Pericardium fibroblast (primary cell): ENCODE measurements around the gene RPL35A. TPM values are rescaled to one million over a fixed set of nuclear protein-coding genes. Genes with fewer than 3 reads are reported as not detected.

ENCODE experiments used
- total RNA-seq: library from RNA; depleted of rRNA; stranded (reverse); fragments of >200 nt; gene quantifications from 2 replicates; pipeline ENCODE4 v1.2.3, GENCODE V29; 2015

RPL35A gene
- total RNA-seq: 777 and 1,023 TPM in 2 replicates

DNA sequence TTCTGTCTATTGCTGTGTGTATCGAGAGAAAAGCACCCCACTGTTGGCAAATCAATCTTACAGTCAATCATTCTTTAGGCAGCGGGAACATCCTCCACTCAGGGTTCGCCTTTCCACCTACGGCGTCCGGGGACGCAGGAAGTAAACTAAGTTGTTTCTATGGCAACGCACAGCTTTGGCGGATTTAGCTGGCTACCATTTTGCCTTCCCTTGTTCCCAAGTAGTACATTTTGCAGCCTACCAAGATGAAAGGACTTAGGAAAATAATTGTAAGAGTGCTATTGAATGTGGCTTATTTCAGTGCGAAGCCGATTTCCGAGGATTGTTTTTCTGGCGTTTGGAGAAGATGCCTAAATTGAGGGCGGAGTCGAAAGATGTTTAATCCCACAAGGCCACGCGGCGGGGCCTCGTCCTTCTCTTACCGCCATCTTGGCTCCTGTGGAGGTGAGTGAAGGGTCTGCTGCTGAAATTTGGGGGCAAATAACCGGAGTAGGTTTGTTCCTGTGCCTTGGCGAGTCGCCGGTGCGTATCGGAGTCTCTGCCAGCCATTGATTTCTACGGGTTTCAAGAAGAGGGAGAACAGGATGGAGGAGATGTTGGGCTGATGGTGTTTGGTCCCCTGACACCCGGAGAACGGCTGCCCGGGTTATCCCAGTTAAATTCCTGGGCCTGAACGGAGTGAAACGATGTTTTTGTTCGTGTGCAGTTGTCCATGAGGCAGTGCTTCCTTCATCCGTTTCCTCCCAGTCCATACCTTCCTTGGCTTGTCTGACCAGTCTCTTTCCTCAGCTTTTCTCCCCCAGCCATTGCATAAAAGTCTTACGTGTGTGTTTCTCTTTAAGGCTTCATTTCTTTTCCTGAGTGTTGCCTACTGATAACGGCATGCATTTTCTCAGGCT is at the start of gene RPL35A:
RPL35A (plus strand) TSS at position 413 of the 899 bp plus-strand sequence. CDS start 778 bp downstream, outside the sequence.

DNA sequence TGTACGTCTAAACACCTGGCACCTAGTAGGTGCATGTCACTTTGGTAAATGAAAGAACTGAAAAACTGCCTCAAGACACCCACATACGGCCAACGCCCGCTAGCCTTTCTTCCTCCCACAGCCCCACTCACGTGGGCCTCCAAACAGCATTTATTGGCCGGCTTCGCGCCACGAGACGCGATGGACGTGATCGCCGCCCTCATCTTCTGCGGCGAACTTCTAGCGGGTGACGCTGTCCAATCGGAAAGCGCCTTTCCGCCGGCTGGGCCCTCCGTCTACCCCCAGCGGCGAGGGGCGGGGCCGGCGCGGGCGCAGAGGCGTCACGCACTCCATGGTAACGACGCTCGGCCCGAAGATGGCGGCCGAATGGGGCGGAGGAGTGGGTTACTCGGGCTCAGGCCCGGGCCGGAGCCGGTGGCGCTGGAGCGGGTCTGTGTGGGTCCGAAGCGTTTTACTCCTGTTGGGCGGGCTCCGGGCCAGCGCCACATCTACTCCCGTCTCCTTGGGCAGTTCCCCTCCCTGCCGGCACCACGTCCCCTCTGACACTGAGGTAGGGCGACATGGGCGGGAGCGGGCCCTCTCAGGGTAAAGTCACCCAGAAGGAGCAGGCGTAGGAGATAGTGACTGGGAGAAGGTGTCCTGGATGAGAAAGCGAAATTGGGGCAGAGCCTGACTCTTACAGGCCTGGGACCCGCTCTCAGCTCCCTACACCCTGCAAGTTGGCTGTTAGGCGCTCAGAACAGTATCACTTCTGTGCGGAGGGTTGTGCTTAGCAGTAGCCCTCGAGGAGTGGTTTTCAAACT is 10.1 kb downstream of the RPL35A start, which contains the start of gene LMLN:
LMLN (plus strand) TSS at position 327 of the 803 bp plus-strand sequence; CDS start at position 356, 29 bp downstream.

Other genes starting within 250 kb of the RPL35A start
- 7.3 and 10.7 TPM in 2 replicates for gene RUBCN, start 213.3 kb upstream of the RPL35A start, total RNA-seq
- gene FYTTD1, start 200.3 kb upstream of the RPL35A start, total RNA-seq: 19.9 and 27.5 TPM in 2 replicates
- 16.0 and 18.8 TPM in 2 replicates for gene LRCH3, start 158.9 kb upstream of the RPL35A start, total RNA-seq
- 3.1 and 9.2 TPM in 2 replicates for gene LMLN, start 10.0 kb downstream of the RPL35A start, total RNA-seq